Bronchial epithelial cell (primary cell): Measurements from ENCODE around the gene RBPJ. TPM values are rescaled to one million over a fixed set of nuclear protein-coding genes. Genes with fewer than 3 reads are reported as not detected.
"Not testable (repeated sequence)": the region's sequence is repeated elsewhere in the genome, so short reads cannot be mapped to it uniquely, and the experiment has no call there.

ENCODE experiments used
- DNase-seq: peaks from one replicate; pipeline ENCODE4 v3.0.0-alpha.2; 2010; ENCODE audit warnings: low read depth
- FAIRE-seq: peaks from 2 replicates; lab custom pipeline; 2011; peaks lifted over from hg19 to GRCh38; lab: Jason Lieb, UNC
- H3K27me3 ChIP-seq: 2 replicates; pipeline ENCODE4 v1.5.1; 2011; ENCODE audit warnings: low read length; ENCODE audit not compliant: control insufficient read depth, insufficient read depth
- H3K36me3 ChIP-seq: 2 replicates; pipeline ENCODE4 v1.5.1; 2011; ENCODE audit warnings: low read length; ENCODE audit not compliant: control insufficient read depth, insufficient read depth
- H3K4me3 ChIP-seq: 2 replicates; pipeline ENCODE4 v1.5.1; 2011; ENCODE audit warnings: mild to moderate bottlenecking, low read depth, low read length, control low read depth
- CTCF ChIP-seq: IDR thresholded peaks from 2 replicates; pipeline ENCODE4 v1.5.1; 2011; ENCODE audit warnings: mild to moderate bottlenecking, moderate library complexity, low read length, control low read depth, inconsistent platforms; ENCODE audit not compliant: insufficient read depth, severe bottlenecking
- total RNA-seq: library from RNA; depleted of rRNA; stranded (reverse); fragments of >200 nt; gene quantifications from 2 replicates; pipeline ENCODE4 v1.2.1, GENCODE V29; 2014

Gene RBPJ
- total RNA-seq, 1 donor from 2014 or later: 34.5 TPM

GRCh38 chr4:26307037-26307800, 13.6 kb upstream of the RBPJ start:
- DNase-seq: no peak
- Histone ChIP-seq H3K36me3 (no peaks in the 10 kb centered on the region), H3K27me3 (no peaks in the 10 kb centered on the region), H3K4me3 (no peak overlapping the region)
- no peak for TF ChIP-seq CTCF
- no peak for FAIRE-seq

GRCh38 chr4:26308568-26308967, 12.2 kb upstream of the RBPJ start:
- no peaks in the 10 kb centered on the region for H3K27me3 ChIP-seq
- no peak overlapping the region for H3K4me3 ChIP-seq
- no peak for DNase-seq
- no peak for TF ChIP-seq CTCF
- no peaks in the 10 kb centered on the region for H3K36me3 ChIP-seq
- no peak for FAIRE-seq

- FAIRE-seq: no peak
Measured at GRCh38 chr4:26310264-26310663, 10.6 kb upstream of the RBPJ start.

GRCh38 chr4:26311633-26312032, 9.2 kb upstream of the RBPJ start:
- Histone ChIP-seq H3K4me3 (no peak overlapping the region), H3K27me3 (no peaks in the 10 kb centered on the region), H3K36me3 (no peaks in the 10 kb centered on the region)
- DNase-seq (no peak), FAIRE-seq (no peak)
- no peak for TF ChIP-seq CTCF

More at GRCh38 chr4:26310264-26310663, 10.6 kb upstream of the RBPJ start:
- Histone ChIP-seq H3K36me3 (no peaks in the 10 kb centered on the region), H3K27me3 (no peaks in the 10 kb centered on the region), H3K4me3 (no peak overlapping the region)
- TF ChIP-seq CTCF: no peak
- no peak for DNase-seq

GRCh38 chr4:26315316-26315932, 5.4 kb upstream of the RBPJ start:
- not testable (repeated sequence) for H3K27me3 ChIP-seq, FAIRE-seq, H3K36me3 ChIP-seq, DNase-seq, H3K4me3 ChIP-seq

- Histone ChIP-seq H3K27me3 (no peaks in the 10 kb centered on the region), H3K36me3 (no peaks in the 10 kb centered on the region), H3K4me3 (no peak overlapping the region)
- DNase-seq (no peak), FAIRE-seq (peak; percentile 40)
- TF ChIP-seq CTCF: no peak
Measured at GRCh38 chr4:26317766-26318165, 3.0 kb upstream of the RBPJ start.
